Suprapubic skin (tissue), 3 donors: Measurements from ENCODE around the gene CAMK1D.

Source experiments
- CTCF ChIP-seq, 2 donors: fragments of 200-600 bp in 1 of 2; fragments of 450-650 bp in 1 of 2; sonication (generic) in 1 of 2; IDR thresholded peaks; one replicate each; pipeline ENCODE4 v1.5.1; 2016 to 2019; ENCODE audit warnings: antibody characterized with exemption in 2 of 2, mild to moderate bottlenecking in 1 of 2, moderate library complexity in 1 of 2
- POLR2A ChIP-seq, 2 donors: fragments of 450-650 bp; IDR thresholded peaks; one replicate each; pipeline ENCODE4 v1.6.1; 2017; ENCODE audit warnings: antibody characterized with exemption in 2 of 2, mild to moderate bottlenecking in 2 of 2, moderate library complexity in 2 of 2

- TF ChIP-seq CTCF (IDR thresholded peaks at IDR 0.05) (no peak), POLR2A (IDR thresholded peaks at IDR 0.05) (no peak)
Observed at GRCh38 chr10:12390733-12391132, 41.4 kb downstream of the CAMK1D start.
